ENCODE results near the gene PCDHGA7.
"Not testable (repeated sequence)": the region's sequence is repeated elsewhere in the genome, so short reads cannot be mapped to it uniquely, and the experiment has no call there.

PCDHGA7 gene

DNA sequence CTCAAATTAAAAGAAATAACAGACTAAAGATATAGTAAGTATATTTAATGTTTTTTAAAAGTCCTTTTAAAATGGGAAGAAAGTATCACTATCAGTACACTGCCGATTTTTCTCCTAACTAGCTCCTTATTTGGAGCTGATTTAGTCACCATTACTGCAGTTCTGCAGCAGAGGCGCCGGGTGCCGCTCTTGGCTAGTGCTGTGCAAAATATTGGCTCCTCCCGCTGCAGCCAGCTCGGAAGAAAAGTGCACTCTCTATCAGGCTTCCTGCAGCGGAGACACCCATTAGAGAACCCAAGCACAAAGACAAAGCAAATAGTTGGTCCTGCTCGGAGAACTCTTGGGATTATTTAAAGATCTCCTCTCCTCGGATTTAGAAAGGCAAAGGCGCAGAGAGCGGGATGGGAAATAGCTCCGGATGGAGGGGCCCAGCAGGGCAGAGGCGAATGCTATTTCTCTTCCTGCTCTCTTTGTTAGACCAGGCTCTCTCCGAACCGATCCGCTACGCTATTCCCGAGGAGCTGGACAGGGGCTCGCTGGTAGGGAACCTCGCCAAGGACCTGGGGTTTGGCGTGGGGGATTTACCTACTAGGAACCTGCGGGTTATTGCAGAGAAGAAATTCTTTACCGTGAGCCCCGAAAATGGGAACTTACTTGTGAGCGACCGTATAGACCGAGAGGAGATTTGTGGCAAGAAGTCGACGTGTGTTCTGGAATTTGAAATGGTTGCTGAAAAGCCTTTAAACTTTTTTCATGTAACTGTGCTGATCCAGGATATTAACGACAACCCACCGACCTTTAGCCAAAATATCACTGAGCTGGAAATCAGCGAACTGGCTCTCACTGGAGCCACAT is 12.3 kb upstream of the PCDHGA7 start, which contains the start of gene PCDHGB3:
Gene PCDHGB3 (plus strand): TSS at position 249 of the 855 bp plus-strand sequence. CDS start 153 bp downstream, at position 402.
- DNase-seq, result peak in 1 of 2 experiments; percentile 25

DNA sequence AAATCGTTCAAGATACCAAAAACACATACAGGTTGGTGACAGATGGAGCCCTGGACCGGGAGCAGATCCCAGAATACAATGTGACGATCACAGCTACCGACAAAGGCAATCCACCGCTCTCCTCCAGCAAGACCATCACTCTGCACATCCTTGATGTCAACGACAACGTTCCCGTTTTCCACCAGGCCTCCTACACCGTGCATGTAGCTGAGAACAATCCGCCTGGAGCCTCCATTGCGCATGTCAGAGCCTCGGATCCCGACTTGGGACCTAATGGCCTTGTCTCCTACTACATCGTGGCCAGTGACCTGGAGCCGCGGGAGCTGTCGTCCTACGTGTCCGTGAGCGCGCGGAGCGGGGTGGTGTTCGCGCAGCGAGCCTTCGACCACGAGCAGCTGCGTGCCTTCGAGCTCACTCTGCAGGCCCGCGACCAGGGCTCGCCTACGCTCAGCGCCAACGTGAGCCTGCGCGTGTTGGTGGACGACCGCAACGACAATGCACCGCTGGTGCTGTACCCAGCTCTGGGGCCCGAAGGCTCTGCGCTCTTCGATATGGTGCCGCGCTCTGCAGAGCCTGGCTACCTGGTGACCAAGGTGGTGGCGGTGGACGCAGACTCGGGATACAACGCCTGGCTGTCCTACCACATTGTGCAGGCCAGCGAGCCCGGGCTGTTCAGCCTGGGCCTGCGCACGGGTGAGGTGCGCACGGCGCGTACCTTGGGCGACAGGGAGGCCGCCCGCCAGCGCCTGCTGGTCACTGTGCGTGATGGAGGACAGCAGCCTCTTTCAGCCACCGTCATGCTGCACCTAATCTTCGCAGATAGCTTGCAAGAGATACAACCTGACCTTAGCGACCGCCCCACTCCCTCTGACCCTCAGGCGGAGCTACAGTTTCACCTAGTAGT is 10.7 kb upstream of the PCDHGA7 start:
- no peak for DNase-seq

DNA sequence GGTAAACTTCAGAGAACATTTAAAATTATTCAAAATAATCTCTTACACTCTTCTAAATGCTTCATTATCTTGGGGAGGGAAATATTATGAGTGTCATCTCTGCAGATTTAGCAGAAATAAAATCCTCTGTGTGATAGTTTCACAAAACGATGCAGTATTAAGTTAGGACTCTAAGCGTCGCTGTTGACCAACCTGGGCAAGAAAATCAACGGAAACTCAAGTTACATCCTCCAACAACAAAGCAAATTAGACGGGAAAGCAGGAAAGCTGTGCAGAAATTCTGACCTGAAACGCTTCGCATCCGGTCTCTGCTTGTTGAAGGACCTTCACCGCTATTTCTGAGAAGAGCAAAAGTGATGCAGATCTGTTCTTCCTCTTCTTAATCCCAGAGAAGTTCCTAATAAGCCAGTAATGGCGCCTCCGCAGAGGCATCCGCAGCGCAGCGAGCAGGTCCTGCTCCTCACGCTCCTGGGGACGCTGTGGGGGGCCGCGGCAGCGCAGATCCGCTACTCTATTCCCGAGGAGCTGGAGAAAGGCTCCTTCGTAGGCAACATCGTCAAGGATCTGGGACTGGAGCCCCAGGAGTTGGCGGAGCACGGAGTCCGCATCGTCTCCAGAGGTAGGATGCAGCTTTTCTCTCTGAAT is 8.7 kb upstream of the PCDHGA7 start, which contains the start of gene PCDHGA6:
Gene PCDHGA6 (plus strand): TSS at position 219 of the 645 bp plus-strand sequence. CDS start 193 bp downstream, at position 412.
- DNase-seq, result no peak

DNA sequence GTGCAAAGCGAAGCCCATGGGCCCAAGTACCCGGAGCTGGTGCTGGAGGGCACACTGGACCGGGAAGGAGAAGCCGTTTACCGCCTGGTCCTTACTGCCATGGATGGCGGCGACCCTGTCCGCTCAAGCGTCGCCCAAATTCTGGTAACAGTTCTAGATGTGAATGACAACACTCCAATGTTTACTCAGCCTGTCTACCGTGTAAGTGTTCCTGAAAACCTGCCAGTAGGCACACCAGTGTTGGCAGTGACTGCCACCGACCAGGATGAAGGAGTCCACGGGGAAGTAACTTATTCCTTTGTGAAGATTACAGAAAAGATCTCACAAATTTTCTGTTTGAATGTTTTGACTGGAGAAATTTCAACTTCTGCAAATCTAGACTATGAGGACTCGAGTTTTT is 7.9 kb upstream of the PCDHGA7 start:
- no peak for DNase-seq

DNA sequence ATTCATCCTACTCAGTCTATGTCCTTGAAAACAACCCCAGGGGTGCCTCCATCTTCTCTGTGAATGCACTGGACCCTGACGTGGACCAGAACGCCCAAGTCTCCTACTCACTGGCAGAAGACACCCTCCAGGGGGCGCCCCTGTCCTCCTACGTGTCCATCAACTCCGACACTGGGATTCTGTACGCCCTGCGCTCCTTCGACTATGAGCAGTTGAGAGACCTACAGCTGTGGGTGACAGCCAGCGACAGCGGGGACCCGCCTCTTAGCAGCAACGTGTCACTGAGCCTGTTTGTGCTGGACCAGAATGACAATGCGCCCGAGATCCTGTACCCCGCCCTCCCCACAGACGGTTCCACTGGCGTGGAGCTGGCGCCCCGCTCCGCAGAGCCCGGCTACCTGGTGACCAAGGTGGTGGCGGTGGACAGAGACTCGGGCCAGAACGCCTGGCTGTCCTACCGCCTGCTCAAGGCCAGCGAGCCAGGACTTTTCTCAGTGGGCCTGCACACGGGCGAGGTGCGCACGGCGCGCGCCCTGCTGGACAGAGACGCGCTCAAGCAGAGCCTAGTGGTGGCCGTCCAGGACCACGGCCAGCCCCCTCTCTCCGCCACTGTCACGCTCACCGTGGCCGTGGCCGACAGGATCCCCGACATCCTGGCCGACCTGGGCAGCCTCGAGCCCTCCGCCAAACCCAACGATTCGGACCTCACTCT is 6.9 kb upstream of the PCDHGA7 start:
- not testable (repeated sequence) for DNase-seq

DNA sequence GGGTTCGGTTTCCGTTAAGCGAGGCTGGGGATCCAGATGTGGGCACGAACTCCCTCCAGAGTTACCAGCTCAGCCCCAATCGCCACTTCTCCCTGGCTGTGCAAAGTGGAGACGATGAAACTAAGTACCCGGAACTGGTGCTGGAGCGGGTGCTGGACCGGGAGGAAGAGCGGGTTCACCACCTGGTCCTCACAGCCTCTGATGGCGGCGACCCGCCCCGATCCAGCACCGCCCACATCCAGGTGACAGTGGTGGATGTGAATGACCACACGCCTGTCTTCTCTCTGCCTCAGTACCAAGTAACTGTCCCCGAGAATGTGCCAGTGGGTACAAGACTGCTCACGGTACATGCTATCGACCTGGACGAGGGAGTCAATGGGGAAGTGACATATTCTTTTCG is 803 bp downstream of the PCDHGA7 start:
- DNase-seq, result no peak

DNA sequence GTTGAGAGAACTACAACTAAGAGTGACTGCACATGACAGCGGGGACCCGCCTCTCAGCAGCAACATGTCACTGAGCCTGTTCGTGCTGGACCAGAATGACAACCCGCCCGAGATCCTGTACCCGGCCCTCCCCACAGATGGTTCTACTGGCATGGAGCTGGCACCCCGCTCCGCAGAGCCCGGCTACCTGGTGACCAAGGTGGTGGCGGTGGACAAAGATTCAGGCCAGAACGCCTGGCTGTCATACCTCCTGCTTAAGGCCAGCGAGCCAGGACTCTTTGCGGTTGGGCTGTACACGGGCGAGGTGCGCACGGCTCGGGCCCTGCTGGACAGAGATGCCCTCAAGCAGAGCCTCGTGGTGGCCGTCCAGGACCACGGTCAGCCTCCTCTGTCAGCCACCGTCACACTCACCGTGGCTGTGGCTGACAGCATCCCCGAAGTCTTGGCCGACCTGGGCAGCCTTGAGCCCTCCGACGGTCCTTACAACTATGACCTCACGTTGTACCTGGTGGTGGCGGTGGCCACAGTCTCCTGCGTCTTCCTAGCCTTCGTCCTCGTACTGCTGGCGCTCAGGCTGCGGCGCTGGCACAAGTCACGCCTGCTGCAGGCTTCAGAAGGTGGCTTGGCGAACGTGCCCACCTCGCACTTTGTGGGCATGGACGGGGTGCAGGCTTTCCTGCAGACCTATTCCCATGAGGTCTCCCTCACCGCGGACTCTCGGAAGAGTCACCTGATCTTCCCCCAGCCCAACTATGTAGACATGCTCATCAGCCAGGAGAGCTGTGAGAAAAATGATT is 2.1 kb downstream of the PCDHGA7 start:
- no peak for DNase-seq

DNA sequence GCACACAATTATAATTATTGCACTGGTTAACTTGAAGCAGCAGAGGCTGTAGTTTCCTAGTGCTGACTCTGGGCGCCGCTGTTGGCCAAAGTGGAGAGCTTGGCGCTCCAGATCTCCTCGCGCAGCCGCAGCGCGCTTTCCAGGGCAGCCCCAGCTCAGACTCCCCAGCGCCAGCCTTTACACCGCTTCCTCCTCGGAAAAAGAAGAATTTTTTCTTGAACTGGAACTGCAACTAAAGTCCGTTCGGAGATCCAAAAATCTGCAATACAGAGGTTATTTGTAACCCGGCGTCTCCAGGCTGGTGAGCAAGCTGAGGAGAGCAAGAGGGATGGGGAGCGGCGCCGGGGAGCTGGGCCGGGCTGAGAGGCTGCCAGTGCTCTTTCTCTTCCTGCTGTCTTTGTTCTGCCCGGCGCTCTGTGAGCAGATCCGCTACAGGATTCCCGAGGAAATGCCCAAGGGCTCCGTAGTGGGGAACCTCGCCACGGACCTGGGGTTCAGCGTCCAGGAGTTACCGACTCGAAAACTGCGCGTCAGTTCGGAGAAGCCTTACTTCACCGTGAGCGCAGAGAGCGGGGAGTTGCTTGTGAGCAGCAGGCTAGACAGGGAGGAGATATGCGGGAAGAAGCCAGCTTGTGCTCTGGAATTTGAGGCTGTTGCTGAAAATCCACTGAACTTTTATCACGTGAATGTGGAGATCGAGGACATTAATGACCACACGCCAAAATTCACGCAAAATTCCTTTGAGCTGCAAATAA is 5.2 kb downstream of the PCDHGA7 start, which contains the start of gene PCDHGB4:
Gene PCDHGB4 (plus strand): TSS at position 142 of the 755 bp plus-strand sequence. CDS start 187 bp downstream, at position 329.
- not testable (repeated sequence) for DNase-seq

DNA sequence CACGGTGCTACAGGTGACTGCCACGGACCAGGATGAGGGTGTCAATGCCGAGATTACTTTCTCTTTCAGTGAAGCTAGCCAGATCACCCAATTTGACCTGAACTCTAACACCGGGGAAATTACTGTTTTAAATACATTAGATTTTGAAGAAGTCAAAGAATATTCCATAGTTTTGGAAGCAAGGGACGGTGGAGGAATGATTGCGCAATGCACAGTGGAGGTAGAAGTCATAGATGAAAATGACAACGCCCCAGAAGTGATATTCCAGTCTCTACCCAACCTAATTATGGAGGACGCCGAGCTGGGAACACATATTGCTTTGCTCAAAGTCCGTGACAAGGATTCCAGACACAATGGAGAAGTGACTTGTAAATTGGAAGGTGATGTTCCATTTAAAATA is 6.1 kb downstream of the PCDHGA7 start:
- DNase-seq, result no peak

DNA sequence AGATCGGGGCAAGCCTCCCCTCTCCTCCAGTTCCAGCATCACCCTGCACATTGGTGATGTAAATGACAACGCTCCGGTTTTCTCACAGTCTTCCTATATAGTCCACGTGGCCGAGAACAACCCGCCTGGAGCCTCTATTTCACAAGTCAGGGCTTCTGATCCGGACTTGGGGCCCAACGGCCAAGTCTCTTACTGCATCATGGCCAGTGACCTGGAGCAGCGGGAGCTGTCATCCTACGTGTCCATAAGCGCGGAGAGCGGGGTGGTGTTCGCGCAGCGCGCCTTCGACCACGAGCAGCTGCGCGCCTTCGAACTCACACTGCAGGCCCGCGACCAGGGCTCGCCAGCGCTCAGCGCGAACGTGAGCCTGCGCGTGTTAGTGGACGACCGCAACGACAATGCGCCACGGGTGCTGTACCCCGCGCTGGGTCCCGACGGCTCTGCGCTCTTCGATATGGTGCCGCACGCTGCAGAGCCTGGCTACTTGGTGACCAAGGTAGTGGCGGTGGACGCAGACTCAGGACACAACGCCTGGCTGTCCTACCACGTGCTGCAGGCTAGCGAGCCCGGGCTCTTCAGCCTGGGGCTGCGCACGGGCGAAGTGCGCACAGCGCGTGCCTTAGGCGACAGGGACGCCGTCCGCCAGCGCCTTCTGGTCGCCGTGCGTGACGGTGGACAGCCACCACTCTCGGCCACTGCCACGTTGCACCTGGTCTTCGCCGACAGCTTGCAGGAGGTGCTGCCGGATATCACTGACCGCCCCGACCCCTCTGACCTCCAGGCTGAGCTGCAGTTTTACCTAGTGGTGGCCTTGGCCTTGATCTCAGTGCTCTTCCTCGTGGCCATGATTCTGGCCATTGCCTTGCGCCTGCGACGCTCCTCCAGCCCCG is 6.9 kb downstream of the PCDHGA7 start:
- DNase-seq, result no peak

DNA sequence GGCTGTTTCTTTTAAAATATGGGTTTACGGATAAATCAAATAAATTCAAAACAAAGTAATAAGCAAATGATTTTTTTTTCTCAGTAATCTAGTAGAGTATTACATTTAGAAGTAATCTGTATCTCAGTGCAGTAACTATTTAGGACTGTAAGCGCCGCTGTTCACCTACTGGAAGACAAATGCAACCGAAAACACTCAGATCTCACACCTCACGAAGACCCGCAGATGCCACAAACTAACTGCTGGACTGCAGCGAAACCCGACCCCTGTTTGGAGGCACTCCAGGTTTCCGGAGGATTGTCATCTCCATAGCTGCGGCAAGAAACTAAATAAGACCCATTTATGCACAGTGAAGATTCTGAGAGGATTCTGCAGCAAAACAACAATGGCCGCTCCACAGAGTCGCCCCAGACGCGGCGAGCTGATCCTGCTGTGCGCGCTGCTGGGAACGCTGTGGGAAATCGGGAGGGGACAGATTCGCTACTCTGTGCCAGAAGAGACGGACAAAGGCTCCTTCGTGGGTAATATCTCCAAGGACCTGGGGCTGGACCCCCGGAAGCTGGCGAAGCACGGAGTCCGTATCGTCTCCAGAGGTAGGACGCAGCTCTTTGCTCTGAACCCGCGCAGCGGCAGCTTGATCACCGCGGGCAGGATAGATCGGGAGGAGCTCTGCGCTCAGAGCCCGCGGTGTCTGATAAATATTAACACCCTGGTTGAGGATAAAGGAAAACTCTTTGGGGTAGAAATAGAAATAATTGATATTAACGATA is 10.1 kb downstream of the PCDHGA7 start, which contains the start of gene PCDHGA8:
Gene PCDHGA8 (plus strand): TSS at position 205 of the 770 bp plus-strand sequence. CDS start 181 bp downstream, at position 386.
- DNase-seq, result no peak

DNA sequence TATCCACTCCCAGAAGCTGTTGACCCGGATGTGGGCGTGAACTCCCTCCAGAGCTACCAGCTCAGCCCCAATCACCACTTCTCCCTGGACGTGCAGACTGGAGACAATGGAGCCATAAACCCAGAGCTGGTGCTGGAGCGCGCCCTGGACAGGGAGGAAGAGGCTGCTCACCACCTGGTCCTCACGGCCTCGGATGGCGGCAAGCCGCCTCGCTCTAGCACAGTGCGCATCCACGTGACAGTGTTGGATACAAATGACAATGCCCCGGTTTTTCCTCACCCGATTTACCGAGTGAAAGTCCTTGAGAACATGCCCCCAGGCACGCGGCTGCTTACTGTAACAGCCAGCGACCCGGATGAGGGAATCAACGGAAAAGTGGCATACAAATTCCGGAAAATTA is 10.7 kb downstream of the PCDHGA7 start:
- DNase-seq, result no peak

DNA sequence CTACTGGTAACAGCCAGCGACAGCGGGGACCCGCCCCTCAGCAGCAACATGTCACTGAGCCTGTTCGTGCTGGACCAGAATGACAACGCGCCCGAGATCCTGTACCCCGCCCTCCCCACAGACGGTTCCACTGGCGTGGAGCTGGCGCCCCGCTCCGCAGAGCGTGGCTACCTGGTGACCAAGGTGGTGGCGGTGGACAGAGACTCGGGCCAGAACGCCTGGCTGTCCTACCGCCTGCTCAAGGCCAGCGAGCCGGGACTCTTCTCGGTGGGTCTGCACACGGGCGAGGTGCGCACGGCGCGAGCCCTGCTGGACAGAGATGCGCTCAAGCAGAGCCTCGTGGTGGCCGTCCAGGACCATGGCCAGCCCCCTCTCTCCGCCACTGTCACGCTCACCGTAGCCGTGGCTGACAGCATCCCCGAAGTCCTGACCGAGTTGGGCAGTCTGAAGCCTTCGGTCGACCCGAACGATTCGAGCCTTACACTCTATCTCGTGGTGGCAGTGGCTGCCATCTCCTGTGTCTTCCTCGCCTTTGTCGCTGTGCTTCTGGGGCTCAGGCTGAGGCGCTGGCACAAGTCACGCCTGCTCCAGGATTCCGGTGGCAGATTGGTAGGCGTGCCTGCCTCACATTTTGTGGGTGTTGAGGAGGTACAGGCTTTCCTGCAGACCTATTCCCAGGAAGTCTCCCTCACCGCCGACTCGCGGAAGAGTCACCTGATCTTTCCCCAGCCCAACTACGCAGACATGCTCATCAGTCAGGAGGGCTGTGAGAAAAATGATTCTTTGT is 12.1 kb downstream of the PCDHGA7 start:
- DNase-seq, result not testable (repeated sequence)

DNA sequence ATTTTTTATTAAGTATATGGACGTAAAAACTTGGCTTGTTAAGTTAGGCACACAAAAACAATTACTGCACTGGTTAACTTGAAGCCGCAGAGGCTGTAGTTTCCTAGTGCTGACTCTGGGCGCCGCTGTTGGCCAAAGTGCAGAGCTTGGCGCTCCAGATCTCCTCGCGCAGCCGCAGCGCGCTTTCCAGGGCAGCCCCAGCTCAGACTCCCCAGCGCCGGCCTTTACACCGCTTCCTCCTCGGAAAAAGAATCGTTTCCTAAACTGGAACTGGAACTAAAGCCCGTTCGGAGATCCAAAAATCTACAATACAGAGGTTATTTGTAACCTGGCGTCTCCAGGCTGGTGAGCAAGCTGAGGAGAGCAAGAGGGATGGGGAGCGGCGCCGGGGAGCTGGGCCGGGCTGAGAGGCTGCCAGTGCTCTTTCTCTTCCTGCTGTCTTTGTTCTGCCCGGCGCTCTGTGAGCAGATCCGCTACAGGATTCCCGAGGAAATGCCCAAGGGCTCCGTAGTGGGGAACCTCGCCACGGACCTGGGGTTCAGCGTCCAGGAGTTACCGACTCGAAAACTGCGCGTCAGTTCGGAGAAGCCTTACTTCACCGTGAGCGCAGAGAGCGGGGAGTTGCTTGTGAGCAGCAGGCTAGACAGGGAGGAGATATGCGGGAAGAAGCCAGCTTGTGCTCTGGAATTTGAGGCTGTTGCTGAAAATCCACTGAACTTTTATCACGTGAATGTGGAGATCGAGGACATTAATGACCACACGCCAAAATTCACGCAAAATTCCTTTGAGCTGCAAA is 15.4 kb downstream of the PCDHGA7 start, which contains the start of gene PCDHGB5:
Gene PCDHGB5 (plus strand): TSS at position 192 of the 796 bp plus-strand sequence. CDS start 181 bp downstream, at position 373.
- peak in 1 of 2 experiments; percentile 19 for DNase-seq

DNA sequence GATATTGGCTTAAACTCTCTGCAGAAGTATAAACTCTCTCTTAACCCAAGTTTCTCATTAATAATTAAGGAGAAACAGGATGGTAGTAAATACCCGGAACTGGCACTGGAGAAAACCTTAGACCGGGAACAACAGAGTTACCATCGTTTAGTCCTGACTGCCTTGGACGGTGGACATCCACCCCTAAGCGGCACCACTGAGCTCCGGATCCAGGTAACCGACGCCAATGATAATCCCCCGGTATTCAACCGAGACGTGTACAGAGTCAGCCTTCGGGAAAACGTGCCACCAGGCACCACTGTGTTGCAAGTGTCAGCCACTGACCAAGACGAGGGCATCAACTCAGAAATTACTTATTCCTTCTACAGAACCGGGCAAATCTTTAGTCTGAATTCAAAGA is 16.1 kb downstream of the PCDHGA7 start:
- DNase-seq, result no peak

DNA sequence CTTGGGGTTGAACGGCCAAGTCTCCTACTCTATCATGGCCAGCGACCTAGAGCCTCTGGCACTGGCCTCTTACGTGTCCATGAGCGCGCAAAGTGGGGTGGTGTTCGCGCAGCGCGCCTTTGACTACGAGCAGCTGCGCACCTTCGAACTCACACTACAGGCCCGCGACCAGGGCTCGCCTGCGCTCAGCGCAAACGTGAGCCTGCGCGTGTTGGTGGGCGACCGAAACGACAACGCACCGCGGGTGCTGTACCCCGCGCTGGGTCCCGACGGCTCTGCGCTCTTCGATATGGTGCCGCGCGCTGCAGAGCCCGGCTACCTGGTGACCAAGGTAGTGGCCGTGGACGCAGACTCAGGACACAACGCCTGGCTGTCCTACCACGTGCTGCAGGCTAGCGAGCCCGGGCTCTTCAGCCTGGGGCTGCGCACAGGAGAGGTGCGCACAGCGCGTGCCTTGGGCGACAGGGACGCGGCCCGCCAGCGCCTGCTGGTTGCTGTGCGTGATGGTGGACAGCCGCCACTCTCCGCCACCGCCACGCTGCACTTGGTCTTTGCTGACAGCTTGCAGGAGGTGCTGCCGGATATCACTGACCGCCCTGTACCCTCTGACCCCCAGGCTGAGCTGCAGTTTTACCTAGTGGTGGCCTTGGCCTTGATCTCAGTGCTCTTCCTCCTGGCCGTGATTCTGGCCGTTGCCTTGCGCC is 17.2 kb downstream of the PCDHGA7 start:
- DNase-seq, result no peak

Data from activated CD4-positive, alpha-beta T cell treated with anti-CD3 and anti-CD28 coated beads, Interleukin-2, amount 50 U/mL, for 4 hours (primary cell).